Effector memory CD8-positive, alpha-beta T cell (primary cell): ENCODE results near the gene C12orf75.
A peak's percentile ranks its signal among the peaks of the same experiment; 100 is the strongest.
"Not testable (repeated sequence)": the region's sequence is repeated elsewhere in the genome, so short reads cannot be mapped to it uniquely, and the experiment has no call there.

ENCODE experiments used
- ATAC-seq: fragments of 150-1000 bp; cut with Tn5 transposase; replicated peaks from 2 replicates; pipeline ENCODE4 v1.10.0; 2021; ENCODE audit warnings: mild to moderate bottlenecking, moderate library complexity
- DNase-seq, 3 experiments: peaks; one replicate each; pipeline ENCODE4 v3.0.0; 2021
- H3K27ac Mint-ChIP-seq, 2 donors: one replicate each; pipeline ENCODE4 v1.8.0; 2022; ENCODE audit warnings: mild to moderate bottlenecking in 2 of 2, mixed read lengths in 2 of 2, moderate library complexity in 2 of 2
- H3K27me3 Mint-ChIP-seq, 2 donors: one replicate each; pipeline ENCODE4 v1.8.0; 2022; ENCODE audit warnings: mixed read lengths in 2 of 2
- H3K36me3 Mint-ChIP-seq: one replicate; pipeline ENCODE4 v1.8.0; 2022; ENCODE audit warnings: mild to moderate bottlenecking, moderate library complexity, mixed read lengths; ENCODE audit not compliant: insufficient read depth
- H3K4me1 Mint-ChIP-seq, 2 donors: one replicate each; pipeline ENCODE4 v1.8.0; 2022; ENCODE audit warnings: low read depth in 2 of 2, mixed read lengths in 2 of 2
- H3K4me3 Mint-ChIP-seq, 2 donors: one replicate each; pipeline ENCODE4 v1.8.0; 2022; ENCODE audit warnings: mild to moderate bottlenecking in 2 of 2, mixed read lengths in 2 of 2, moderate library complexity in 2 of 2
- H3K9me3 Mint-ChIP-seq, 2 donors: one replicate each; pipeline ENCODE4 v1.8.0; 2022; ENCODE audit warnings: mixed read lengths in 2 of 2

C12orf75 gene

GRCh38 chr12:105316931-105317852 lies 13.3 kb upstream of the C12orf75 start:
- Mint-ChIP-seq H3K27ac (peak overlapping the region in 1 of 2 donors; percentile 35), H3K4me3 (no peak overlapping the region), H3K4me1 (peaks cover 5 to 13% of the 10 kb centered on the region in 2 donors), H3K27me3 (no peaks in the 10 kb centered on the region), H3K9me3 (peaks cover 0 to 2% of the 10 kb centered on the region in 2 donors), H3K36me3 (peaks cover 2% of the 10 kb centered on the region)
- DNase-seq (no peak), ATAC-seq (no peak)

GRCh38 chr12:105317942-105318621 lies 12.4 kb upstream of the C12orf75 start:
- DNase-seq: no peak
- peaks cover 2% of the 10 kb centered on the region for H3K36me3 Mint-ChIP-seq
- H3K4me3 Mint-ChIP-seq: no peak overlapping the region
- H3K27ac Mint-ChIP-seq: no peak overlapping the region
- H3K9me3 Mint-ChIP-seq: peaks cover 0 to 2% of the 10 kb centered on the region in 2 donors
- peaks cover 6 to 15% of the 10 kb centered on the region in 2 donors for H3K4me1 Mint-ChIP-seq
- no peaks in the 10 kb centered on the region for H3K27me3 Mint-ChIP-seq
- no peak for ATAC-seq

DNA sequence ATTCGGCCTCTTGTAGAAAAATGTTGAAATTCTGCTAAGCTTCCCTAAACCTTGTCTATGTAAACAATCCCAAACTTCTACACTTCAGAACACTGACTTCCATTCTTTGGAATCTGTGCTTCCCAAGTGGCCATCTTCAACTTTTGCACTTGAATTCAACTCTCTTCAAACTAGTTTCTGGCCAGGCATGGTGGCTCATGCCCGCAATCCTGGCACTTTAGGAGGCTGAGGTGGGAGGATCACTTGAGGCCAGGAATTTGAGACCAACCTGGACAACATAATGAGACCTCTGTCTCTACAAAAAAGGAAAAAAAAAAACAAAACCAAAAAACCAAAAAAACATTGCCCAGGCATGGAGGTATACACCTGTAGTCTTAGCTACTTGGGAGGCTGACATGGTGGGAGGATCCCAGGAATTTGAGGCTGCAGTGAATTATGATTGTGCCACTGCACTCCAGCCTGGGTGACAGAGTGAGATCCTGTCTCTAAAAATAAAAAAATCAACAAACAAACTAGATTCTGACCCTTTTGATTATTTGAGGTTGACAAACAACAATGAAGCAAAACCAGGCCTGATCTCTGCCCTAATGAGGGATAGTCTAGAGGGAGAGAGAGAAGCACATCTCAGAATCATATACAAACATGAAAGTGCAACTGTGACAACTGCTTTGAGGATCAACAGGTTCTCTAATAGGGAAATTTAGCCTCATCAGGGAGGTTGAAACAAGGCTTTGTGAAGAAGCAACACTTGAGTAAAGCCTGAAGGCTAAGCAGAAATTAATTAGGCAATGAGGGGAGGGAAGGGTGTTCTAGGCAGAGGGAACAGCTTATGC lies 11.6 kb upstream of the C12orf75 start:
- H3K4me1 Mint-ChIP-seq: peaks cover 6 to 21% of the 10 kb centered on the region in 2 donors
- no peak for DNase-seq

DNA sequence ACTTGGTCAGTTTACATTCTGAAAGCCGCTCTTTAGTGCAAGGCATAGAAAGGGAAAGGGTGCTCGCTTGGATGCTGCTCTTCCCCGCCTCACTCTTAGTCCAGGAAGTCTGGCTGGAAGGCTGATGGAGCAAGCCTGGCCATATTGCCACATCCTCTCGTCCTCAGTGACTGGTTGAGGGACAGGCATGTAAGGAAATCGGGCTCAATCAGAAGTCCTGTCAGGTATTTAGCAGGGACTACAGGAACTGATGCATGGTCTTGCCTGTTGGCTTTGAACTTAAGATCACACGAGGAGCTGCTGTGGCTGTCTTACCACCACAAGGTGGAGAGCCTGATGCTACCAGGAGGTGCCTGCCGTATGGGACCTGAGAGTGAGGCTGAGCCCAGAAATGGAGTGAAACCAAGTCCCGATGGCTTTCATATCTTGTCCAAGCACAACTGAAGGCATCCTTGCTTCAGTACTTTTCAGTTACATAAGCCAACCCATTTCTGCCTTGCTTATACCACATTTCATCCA lies 10.7 kb upstream of the C12orf75 start:
- Mint-ChIP-seq H3K36me3 (no peaks in the 10 kb centered on the region), H3K27me3 (no peaks in the 10 kb centered on the region), H3K4me3 (no peak overlapping the region), H3K27ac (no peak overlapping the region), H3K9me3 (no peaks in the 10 kb centered on the region), H3K4me1 (peaks cover 8 to 28% of the 10 kb centered on the region in 2 donors)
- DNase-seq: no peak
- ATAC-seq: peak; percentile 63

More for the DNA sequence above, 11.6 kb upstream of the C12orf75 start:
- Mint-ChIP-seq H3K9me3 (peaks cover 0 to 2% of the 10 kb centered on the region in 2 donors), H3K27ac (no peak overlapping the region), H3K27me3 (no peaks in the 10 kb centered on the region), H3K4me3 (no peak overlapping the region), H3K36me3 (peaks cover 2% of the 10 kb centered on the region)
- no peak for ATAC-seq

GRCh38 chr12:105321125-105321524 lies 9.4 kb upstream of the C12orf75 start:
- Mint-ChIP-seq H3K36me3 (peaks cover under 1% of the 10 kb centered on the region), H3K9me3 (no peaks in the 10 kb centered on the region), H3K4me3 (no peak overlapping the region), H3K4me1 (peaks cover 7 to 30% of the 10 kb centered on the region in 2 donors), H3K27me3 (no peaks in the 10 kb centered on the region), H3K27ac (peak overlapping the region in 1 of 2 donors; percentile 61)
- peak; percentile 73 for ATAC-seq
- DNase-seq: no peak

- Mint-ChIP-seq H3K27ac (peak overlapping the region in 1 of 2 donors; percentile 61), H3K4me3 (no peak overlapping the region), H3K9me3 (no peaks in the 10 kb centered on the region), H3K4me1 (peaks cover 12 to 36% of the 10 kb centered on the region in 2 donors), H3K36me3 (peaks cover 7% of the 10 kb centered on the region), H3K27me3 (no peaks in the 10 kb centered on the region)
- DNase-seq (no peak), ATAC-seq (no peak)
These were observed 8.4 kb upstream of the C12orf75 start for GRCh38 chr12:105322070-105322469.

GRCh38 chr12:105324704-105325103 lies 5.8 kb upstream of the C12orf75 start:
- H3K36me3 Mint-ChIP-seq: peaks cover 7% of the 10 kb centered on the region
- no peaks in the 10 kb centered on the region for H3K27me3 Mint-ChIP-seq
- no peak for DNase-seq
- H3K27ac Mint-ChIP-seq: peak overlapping the region; percentile 41 to 62
- no peak overlapping the region for H3K4me3 Mint-ChIP-seq
- H3K9me3 Mint-ChIP-seq: no peaks in the 10 kb centered on the region
- H3K4me1 Mint-ChIP-seq: peaks cover 23 to 59% of the 10 kb centered on the region in 2 donors
- no peak for ATAC-seq

DNA sequence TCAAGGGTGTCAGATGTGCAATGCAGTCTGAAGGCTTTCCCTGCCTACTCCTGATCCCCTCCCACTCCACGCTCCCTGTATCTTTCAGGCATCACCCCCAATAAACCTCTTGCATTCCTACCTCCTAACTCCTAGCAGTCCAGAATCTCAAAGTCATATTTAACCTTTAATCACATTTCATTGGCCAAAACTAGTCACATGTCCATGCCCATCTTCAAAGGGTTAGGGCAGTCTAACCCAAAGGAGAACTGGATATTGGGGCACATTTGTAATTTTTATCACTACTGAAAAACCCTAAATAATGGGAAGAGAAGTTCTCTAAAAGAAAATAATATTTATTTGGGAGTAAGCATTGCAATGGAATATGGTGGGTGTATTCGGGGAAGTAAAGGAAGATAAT lies 5.4 kb upstream of the C12orf75 start:
- no peaks in the 10 kb centered on the region for H3K27me3 Mint-ChIP-seq
- no peak for DNase-seq
- H3K9me3 Mint-ChIP-seq: no peaks in the 10 kb centered on the region
- peaks cover 27 to 63% of the 10 kb centered on the region in 2 donors for H3K4me1 Mint-ChIP-seq
- peak overlapping the region; percentile 41 to 62 for H3K27ac Mint-ChIP-seq
- H3K4me3 Mint-ChIP-seq: peak overlapping the region in 1 of 2 donors; percentile 16
- peaks cover 10% of the 10 kb centered on the region for H3K36me3 Mint-ChIP-seq
- no peak for ATAC-seq

GRCh38 chr12:105329926-105330282 lies 587 bp upstream of the C12orf75 start:
- H3K36me3 Mint-ChIP-seq: peaks cover 21% of the 10 kb centered on the region
- ATAC-seq: peak; percentile 24
- H3K9me3 Mint-ChIP-seq: no peaks in the 10 kb centered on the region
- peaks cover 54 to 73% of the 10 kb centered on the region in 2 donors for H3K4me1 Mint-ChIP-seq
- H3K4me3 Mint-ChIP-seq: peak overlapping the region; percentile 84 to 87
- no peak for DNase-seq
- no peaks in the 10 kb centered on the region for H3K27me3 Mint-ChIP-seq
- H3K27ac Mint-ChIP-seq: peak overlapping the region; percentile 96 to 97

GRCh38 chr12:105330931-105331804 lies 677 bp downstream of the C12orf75 start:
- H3K27me3 Mint-ChIP-seq: no peaks in the 10 kb centered on the region
- DNase-seq (peak; percentile 33 to 40 (median 37)), ATAC-seq (peak; percentile 19)
- no peaks in the 10 kb centered on the region for H3K9me3 Mint-ChIP-seq
- H3K4me3 Mint-ChIP-seq: peak overlapping the region; percentile 84 to 87
- H3K27ac Mint-ChIP-seq: peak overlapping the region; percentile 86 to 97
- peaks cover 63 to 80% of the 10 kb centered on the region in 2 donors for H3K4me1 Mint-ChIP-seq
- peaks cover 20% of the 10 kb centered on the region for H3K36me3 Mint-ChIP-seq

DNA sequence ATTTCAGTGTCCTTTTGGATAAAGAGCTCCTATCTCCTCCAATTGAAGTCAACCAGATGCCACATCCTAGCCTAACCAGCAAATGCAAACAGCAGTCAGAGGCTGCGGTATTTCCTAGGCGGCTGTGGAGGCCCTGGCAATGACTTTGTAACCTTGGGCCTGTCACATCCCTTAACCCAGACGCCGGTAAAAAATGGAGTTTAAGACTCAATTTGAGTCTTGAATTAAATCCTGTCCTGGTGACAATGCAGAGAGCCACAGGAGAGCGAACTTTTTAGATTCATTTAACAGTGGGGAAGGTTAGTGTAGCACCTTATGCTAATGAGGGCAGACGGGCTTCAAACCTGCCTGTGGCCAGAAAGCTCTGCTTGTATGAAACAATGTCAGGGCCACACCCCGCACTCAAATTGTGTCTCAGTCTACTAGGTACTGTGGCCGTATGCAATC lies 1.3 kb downstream of the C12orf75 start:
- H3K9me3 Mint-ChIP-seq: no peaks in the 10 kb centered on the region
- H3K36me3 Mint-ChIP-seq: peaks cover 16% of the 10 kb centered on the region
- H3K4me1 Mint-ChIP-seq: peaks cover 64 to 82% of the 10 kb centered on the region in 2 donors
- peak; percentile 15 to 52 (median 16) for DNase-seq
- peak overlapping the region; percentile 84 to 87 for H3K4me3 Mint-ChIP-seq
- ATAC-seq: peak; percentile 12
- no peaks in the 10 kb centered on the region for H3K27me3 Mint-ChIP-seq
- peak overlapping the region; percentile 86 to 97 for H3K27ac Mint-ChIP-seq

- peak overlapping the region; percentile 86 to 97 for H3K27ac Mint-ChIP-seq
- not testable (repeated sequence) for ATAC-seq, DNase-seq, H3K9me3 Mint-ChIP-seq, H3K27me3 Mint-ChIP-seq
- H3K4me1 Mint-ChIP-seq: peaks cover 65 to 80% of the 10 kb centered on the region in 2 donors
- peaks cover 14% of the 10 kb centered on the region for H3K36me3 Mint-ChIP-seq
- H3K4me3 Mint-ChIP-seq: peak overlapping the region; percentile 84 to 87
These were observed 1.8 kb downstream of the C12orf75 start for GRCh38 chr12:105332286-105332685.
